GM18951 (cell line): ENCODE data around the gene ENTPD6.
"Not testable (repeated sequence)": the region's sequence is repeated elsewhere in the genome, so short reads cannot be mapped to it uniquely, and the experiment has no call there.

Experiments used
- POLR2A ChIP-seq: IDR thresholded peaks from 4 replicates; pipeline ENCODE4 v1.6.1; 2011; ENCODE audit warnings: mild to moderate bottlenecking; ENCODE audit not compliant: insufficient read length, insufficient read depth; ENCODE audit errors: extremely low read depth
- in situ Hi-C: fragments of 300-500 bp; cut with MboI; formaldehyde crosslinking; loops from one replicate; pipeline ENCODE4 v1.12.0; 2022; ENCODE audit warnings: low sequenced_read_pairs, mixed read lengths, inconsistent platforms; ENCODE audit not compliant: unreplicated experiment

Gene ENTPD6

GRCh38 chr20:25258476-25258805, 62.9 kb downstream of the ENTPD6 start:
- no peak for TF ChIP-seq POLR2A
- in situ Hi-C loops = no loop called here

GRCh38 chr20:25258828-25259227, 63.3 kb downstream of the ENTPD6 start:
- in situ Hi-C loops = no loop called here
- TF ChIP-seq POLR2A = no peak

GRCh38 chr20:25259358-25259757, 63.8 kb downstream of the ENTPD6 start:
- in situ Hi-C loops = no loop called here
- TF ChIP-seq POLR2A = no peak

GRCh38 chr20:25259788-25260254, 64.3 kb downstream of the ENTPD6 start:
- in situ Hi-C loops = no loop called here
- TF ChIP-seq POLR2A = no peak

DNA sequence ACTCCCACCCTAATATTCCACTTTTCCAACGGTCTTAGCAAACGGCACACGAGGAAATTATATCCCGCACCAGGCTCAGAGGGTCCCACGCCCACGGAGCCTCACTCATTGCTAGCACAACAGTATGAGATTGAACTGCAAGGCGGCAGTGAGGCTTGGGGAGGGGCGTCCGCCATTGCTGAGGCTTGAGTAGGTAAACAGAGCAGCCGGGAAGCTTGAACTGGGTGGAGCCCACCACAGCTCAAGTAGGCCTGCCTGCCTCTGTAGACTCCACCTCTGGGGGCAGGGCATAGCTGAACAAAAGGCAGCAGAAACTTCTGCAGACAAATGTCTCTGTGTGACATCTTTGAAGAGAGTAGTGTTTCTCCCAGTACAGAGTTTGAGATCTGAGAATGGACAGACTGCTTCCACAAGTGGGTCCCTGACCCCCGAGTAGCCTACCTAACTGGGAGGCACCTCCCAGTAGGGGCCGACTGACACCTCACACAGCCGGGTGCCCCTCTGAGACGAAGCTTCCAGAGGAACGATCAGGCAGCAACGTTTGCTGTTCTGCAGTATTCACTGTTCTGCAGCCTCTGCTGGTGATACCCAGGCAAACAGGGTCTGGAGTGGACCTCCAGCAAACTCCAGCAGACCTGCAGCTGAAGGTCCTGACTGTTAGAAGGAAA, 65.4 kb downstream of the ENTPD6 start:
- in situ Hi-C loops = not testable (repeated sequence)

- in situ Hi-C loops = no loop called here
- no peak for TF ChIP-seq POLR2A
These were observed 73.7 kb downstream of the ENTPD6 start for GRCh38 chr20:25269057-25269832.

DNA sequence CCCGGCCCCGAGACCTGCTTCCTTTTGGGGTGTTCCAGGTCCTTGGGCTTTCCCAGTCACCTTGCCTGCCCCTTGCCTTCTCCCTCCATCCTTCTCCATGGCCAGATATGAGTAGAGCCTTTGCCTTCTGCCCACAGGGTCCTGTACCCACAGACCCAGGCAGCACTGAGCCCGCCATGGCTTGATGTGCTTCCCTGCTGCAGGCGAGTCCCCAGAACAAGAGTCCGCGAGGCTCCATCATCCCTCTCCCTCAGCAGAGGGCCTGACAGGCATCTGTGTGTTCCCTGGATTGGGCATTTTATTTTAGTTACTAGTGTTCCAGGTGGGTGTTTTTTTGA, 74.3 kb downstream of the ENTPD6 start:
- in situ Hi-C loops = no loop called here
- no peak for TF ChIP-seq POLR2A

GRCh38 chr20:25270829-25271251, 75.3 kb downstream of the ENTPD6 start:
- in situ Hi-C loops = no loop called here
- no peak for TF ChIP-seq POLR2A

DNA sequence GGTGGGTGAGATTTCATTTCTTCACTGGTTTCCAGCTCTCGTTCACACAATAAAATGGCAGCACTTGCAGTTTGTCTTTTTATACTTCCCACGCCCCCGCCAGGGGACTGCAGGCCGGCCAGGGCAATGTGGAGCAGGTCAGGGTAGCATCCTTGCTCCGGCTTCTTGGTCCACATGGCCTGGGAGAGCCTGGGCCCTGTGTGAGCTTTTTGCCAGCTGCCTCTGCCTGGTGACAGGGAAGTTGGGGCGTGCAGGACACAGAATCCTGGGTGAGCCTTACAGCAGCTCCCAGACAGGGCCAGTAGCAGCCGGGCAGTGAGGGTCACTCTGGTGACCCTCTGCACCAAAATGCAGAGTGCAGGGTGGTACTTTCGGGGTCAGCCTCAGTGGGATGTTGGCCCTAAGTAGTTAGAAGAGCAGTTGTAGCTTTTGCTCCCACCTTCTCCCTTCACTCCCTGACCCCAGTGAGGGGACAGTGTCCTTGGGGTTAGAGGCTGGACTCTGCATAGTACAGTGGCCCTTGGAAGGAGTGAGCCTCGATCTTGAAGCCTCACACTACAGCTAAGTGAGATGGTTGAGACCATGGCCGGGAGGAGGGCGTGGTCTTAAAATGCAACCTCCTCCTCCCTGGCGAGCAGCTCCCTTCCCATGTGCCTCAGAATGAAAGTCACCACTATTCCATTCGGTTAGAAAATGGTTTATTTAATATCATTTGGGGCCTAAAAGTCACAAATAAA, 76.1 kb downstream of the ENTPD6 start:
- in situ Hi-C loops = no loop called here
- TF ChIP-seq POLR2A = no peak

- in situ Hi-C loops = no loop called here
- no peak for TF ChIP-seq POLR2A
These were observed 76.9 kb downstream of the ENTPD6 start for GRCh38 chr20:25272223-25273000.

DNA sequence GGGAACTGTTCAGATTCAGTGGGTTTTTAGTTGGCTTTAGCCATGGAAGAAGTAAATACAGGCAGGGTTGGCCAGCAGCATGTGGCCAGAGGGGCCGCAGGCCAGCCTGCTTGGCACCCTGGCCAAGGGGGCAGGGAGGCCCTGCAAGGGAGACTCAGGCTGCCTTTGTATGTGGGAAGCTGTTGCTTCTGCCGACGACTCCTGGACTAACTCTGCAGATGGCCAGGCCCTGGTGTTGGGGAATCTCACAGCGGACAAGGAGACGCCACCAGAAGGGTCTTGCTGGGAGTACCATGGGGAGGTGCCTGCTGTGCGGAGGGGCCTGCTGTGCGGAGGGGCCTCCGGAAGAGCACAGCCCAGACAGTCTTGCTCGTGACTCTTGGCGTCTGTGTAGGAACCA, 77.5 kb downstream of the ENTPD6 start:
- in situ Hi-C loops = no loop called here

GRCh38 chr20:25273541-25274358, 78.2 kb downstream of the ENTPD6 start:
- in situ Hi-C loops = no loop called here
- no peak for TF ChIP-seq POLR2A

More for the DNA sequence above, 77.5 kb downstream of the ENTPD6 start:
- no peak for TF ChIP-seq POLR2A

GRCh38 chr20:25274481-25274880, 79.0 kb downstream of the ENTPD6 start:
- no peak for TF ChIP-seq POLR2A
- in situ Hi-C loops = no loop called here
